H1 (cell line): ENCODE data around the gene PCDHA11.

Source experiments
- CTCF ChIP-seq, 3 experiments: IDR thresholded peaks; 1 replicate in 2 of 3; 2 replicates in 1 of 3; pipeline versions ENCODE4 v1.5.1 to v1.6.1; 2011; ENCODE audit warnings: low read length in 3 of 3, mild to moderate bottlenecking in 3 of 3, inconsistent platforms in 2 of 3, low read depth in 1 of 3, moderate library complexity in 1 of 3; ENCODE audit not compliant: insufficient read depth in 1 of 3; ENCODE audit errors: control extremely low read depth in 1 of 3
- HDAC2 ChIP-seq, 2 experiments: fragments of 300-600 bp in 1 of 2; sonication (generic) in 1 of 2; IDR thresholded peaks; 2 replicates each; pipeline ENCODE4 v1.6.1; 2011 to 2012; ENCODE audit warnings: low read depth in 2 of 2, low read length in 2 of 2, mild to moderate bottlenecking in 2 of 2, moderate library complexity in 2 of 2, borderline replicate concordance in 1 of 2, inconsistent platforms in 1 of 2
- PHF8 ChIP-seq: fragments of 200-600 bp; sonication (generic); conservative IDR thresholded peaks from 2 replicates; pipeline ENCODE4 v1.7.1; 2012; ENCODE audit warnings: low read depth, mild to moderate bottlenecking, inconsistent platforms, low read length, moderate library complexity
- RAD21 ChIP-seq, 2 experiments: IDR thresholded peaks in 1 of 2; conservative IDR thresholded peaks in 1 of 2; 2 replicates each; pipeline ENCODE4 v1.6.1; 2011; ENCODE audit warnings: low read depth in 2 of 2, low read length in 2 of 2, improper control_type of control experiment in 1 of 2, inconsistent platforms in 1 of 2, mild to moderate bottlenecking in 1 of 2, moderate library complexity in 1 of 2

GRCh38 chr5:140835622-140836510 lies 32.9 kb upstream of the PCDHA11 start:
- TF ChIP-seq RAD21 (IDR thresholded peaks at IDR 0.05 in 1 of 2, conservative IDR thresholded peaks at IDR 0.05 in 1 of 2; ENCODE audit: low read depth in 2 of 2, low read length in 2 of 2) (no peak), CTCF (IDR thresholded peaks at IDR 0.05; ENCODE audit: control extremely low read depth in 1 of 3, insufficient read depth in 1 of 3, low read depth in 1 of 3, low read length in 3 of 3) (no peak), HDAC2 (IDR thresholded peaks at IDR 0.05; ENCODE audit: borderline replicate concordance in 1 of 2, low read depth in 2 of 2, low read length in 2 of 2) (no peak), PHF8 (no peak)
